Astrocyte (in vitro differentiated cells and primary cell): Measurements from ENCODE around the gene TRIM44.

Source experiments
- CTCF ChIP-seq: IDR thresholded peaks from 2 replicates; pipeline ENCODE4 v1.5.1; 2011; ENCODE audit warnings: low read depth, mild to moderate bottlenecking, inconsistent platforms, low read length, moderate library complexity; ENCODE audit not compliant: insufficient read depth
- EZH2 ChIP-seq: IDR thresholded peaks from 2 replicates; pipeline ENCODE4 v1.6.1; 2012; ENCODE audit warnings: mild to moderate bottlenecking, low read length, inconsistent platforms; ENCODE audit not compliant: insufficient read depth

- TF ChIP-seq CTCF (no peak), EZH2 (no peak)
Observed at GRCh38 chr11:35626501-35626900, 36.1 kb upstream of the TRIM44 start.
